Ishikawa (cell line): ENCODE measurements around the gene SEC61A1.

Source experiments
- CEBPB ChIP-seq: IDR thresholded peaks from 2 replicates; pipeline ENCODE4 v1.6.1; 2012
- CREB1 ChIP-seq: IDR thresholded peaks from 2 replicates; pipeline ENCODE4 v1.6.1; 2012; ENCODE audit warnings: low read depth
- EGR1 ChIP-seq: IDR thresholded peaks from 2 replicates; pipeline ENCODE4 v1.6.1; 2012
- EP300 ChIP-seq: IDR thresholded peaks from 2 replicates; pipeline ENCODE4 v1.6.1; 2012; ENCODE audit warnings: borderline replicate concordance
- MAX ChIP-seq: IDR thresholded peaks from 2 replicates; pipeline ENCODE4 v1.6.1; 2012
- RAD21 ChIP-seq: IDR thresholded peaks from 2 replicates; pipeline ENCODE4 v1.6.1; 2012; ENCODE audit warnings: low read depth
- REST ChIP-seq: IDR thresholded peaks from 2 replicates; pipeline ENCODE4 v1.6.1; 2012; ENCODE audit warnings: low read depth, mild to moderate bottlenecking
- TAF1 ChIP-seq: IDR thresholded peaks from 2 replicates; pipeline ENCODE4 v1.6.1; 2012; ENCODE audit warnings: low read depth, mild to moderate bottlenecking
- TCF12 ChIP-seq: IDR thresholded peaks from 2 replicates; pipeline ENCODE4 v1.6.1; 2012; ENCODE audit warnings: low read depth
- TEAD4 ChIP-seq: IDR thresholded peaks from 2 replicates; pipeline ENCODE4 v1.6.1; 2012
- YY1 ChIP-seq: IDR thresholded peaks from 2 replicates; pipeline ENCODE4 v1.6.1; 2012; ENCODE audit warnings: low read depth
- ZBTB7A ChIP-seq: IDR thresholded peaks from 2 replicates; pipeline ENCODE4 v1.6.1; 2012; ENCODE audit warnings: low read depth

GRCh38 chr3:128073807-128074206 is 21.6 kb downstream of the SEC61A1 start:
- TF ChIP-seq REST (no peak), EP300 (no peak), CEBPB (no peak), TCF12 (no peak), ZBTB7A (no peak), TAF1 (no peak), MAX (no peak), YY1 (no peak), EGR1 (no peak), CREB1 (no peak), RAD21 (no peak), TEAD4 (no peak)
